Suprapubic skin (tissue), 4 donors: ENCODE measurements around the gene RPS28.

Experiments used
- CTCF ChIP-seq, 2 donors: fragments of 200-600 bp in 1 of 2; fragments of 450-650 bp in 1 of 2; sonication (generic) in 1 of 2; IDR thresholded peaks; one replicate each; pipeline ENCODE4 v1.5.1; 2016 to 2019; ENCODE audit warnings: antibody characterized with exemption in 2 of 2, mild to moderate bottlenecking in 1 of 2, moderate library complexity in 1 of 2
- POLR2A ChIP-seq, 2 donors: fragments of 450-650 bp; IDR thresholded peaks; one replicate each; pipeline ENCODE4 v1.6.1; 2017; ENCODE audit warnings: antibody characterized with exemption in 2 of 2, mild to moderate bottlenecking in 2 of 2, moderate library complexity in 2 of 2
- POLR2AphosphoS5 ChIP-seq, 3 donors: sonication (generic); formaldehyde crosslinking; IDR thresholded peaks; one replicate each; pipeline ENCODE4 v1.6.1; 2017; ENCODE audit warnings: antibody characterized with exemption in 3 of 3

DNA sequence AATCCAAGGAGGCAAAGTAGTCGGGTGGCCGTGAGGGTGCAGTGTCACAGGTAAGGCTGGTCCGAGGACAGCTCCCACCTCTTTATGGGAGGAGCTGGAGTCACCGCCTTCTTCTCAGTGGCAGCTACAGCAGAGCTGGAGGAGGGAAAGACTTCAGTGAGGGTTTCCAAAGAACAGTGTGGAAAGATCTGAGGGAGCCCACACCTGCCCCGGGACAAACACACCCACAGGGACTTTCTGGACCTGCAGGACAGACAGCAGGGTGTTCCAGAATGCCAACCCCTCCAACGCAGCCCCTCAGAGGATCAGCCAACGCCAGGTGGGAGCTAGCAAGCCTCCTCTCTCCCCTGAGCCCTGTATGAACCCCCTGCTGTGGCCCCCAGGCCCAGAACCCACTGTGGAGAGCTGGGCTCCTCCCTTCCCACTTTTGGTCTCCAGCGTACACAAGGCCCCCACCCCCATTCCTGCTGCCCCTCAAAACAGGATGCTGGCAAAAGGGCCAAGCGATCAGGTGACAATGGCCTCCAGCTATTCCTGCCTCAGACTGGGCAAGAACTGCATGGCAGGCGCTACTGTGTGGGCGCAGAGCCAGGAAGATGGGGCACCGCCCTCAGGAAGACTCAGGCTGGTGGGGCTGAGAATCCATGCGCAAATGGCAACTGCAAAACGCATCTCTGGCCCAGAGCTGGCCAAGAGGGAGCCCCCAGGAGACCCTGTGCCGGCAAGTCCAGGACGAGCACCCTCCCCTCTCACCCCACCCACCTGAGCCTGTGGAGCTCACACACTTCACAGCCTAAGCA, 9.6 kb upstream of the RPS28 start:
- TF ChIP-seq CTCF (IDR thresholded peaks at IDR 0.05) (no peak), POLR2AphosphoS5 (IDR thresholded peaks at IDR 0.05) (no peak), POLR2A (IDR thresholded peaks at IDR 0.05) (no peak)
